Peyer's patch (tissue), 4 donors: ENCODE data around the gene LRRC56.

Source experiments
- POLR2A ChIP-seq, 2 donors: fragments of 450-650 bp; IDR thresholded peaks; one replicate each; pipeline ENCODE4 v1.5.1; 2017; ENCODE audit warnings: antibody characterized with exemption in 2 of 2, mild to moderate bottlenecking in 2 of 2, moderate library complexity in 2 of 2
- TF ChIP-seq, protein P1 (sequence below), 6 experiments: fragments of 450-650 bp in 4 of 6; fragments of 200-600 bp in 2 of 6; sonication (generic) in 1 of 6; IDR thresholded peaks; one replicate each; pipeline ENCODE4 v1.5.1; 2017 to 2019; ENCODE audit warnings: antibody characterized with exemption in 6 of 6, mild to moderate bottlenecking in 3 of 6, moderate library complexity in 1 of 6

DNA sequence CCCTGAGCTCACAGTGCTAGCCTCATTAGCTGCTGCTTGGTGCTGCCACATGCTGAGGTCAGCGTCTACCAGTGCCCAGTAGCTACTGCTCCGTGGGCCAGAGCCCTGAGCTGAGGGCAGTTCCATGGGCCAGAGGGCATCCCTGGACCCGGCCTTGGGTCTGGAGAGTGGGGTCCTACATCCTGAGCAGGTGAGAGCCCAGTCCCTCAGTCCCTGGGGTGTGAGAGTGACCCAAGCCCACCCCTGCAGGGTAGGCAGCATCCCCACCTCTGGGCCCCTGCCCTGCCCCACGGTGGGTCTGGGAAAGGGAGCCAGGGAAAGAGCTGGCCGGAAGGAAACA, 13.4 kb downstream of the LRRC56 start:
- TF ChIP-seq, protein P1, sequence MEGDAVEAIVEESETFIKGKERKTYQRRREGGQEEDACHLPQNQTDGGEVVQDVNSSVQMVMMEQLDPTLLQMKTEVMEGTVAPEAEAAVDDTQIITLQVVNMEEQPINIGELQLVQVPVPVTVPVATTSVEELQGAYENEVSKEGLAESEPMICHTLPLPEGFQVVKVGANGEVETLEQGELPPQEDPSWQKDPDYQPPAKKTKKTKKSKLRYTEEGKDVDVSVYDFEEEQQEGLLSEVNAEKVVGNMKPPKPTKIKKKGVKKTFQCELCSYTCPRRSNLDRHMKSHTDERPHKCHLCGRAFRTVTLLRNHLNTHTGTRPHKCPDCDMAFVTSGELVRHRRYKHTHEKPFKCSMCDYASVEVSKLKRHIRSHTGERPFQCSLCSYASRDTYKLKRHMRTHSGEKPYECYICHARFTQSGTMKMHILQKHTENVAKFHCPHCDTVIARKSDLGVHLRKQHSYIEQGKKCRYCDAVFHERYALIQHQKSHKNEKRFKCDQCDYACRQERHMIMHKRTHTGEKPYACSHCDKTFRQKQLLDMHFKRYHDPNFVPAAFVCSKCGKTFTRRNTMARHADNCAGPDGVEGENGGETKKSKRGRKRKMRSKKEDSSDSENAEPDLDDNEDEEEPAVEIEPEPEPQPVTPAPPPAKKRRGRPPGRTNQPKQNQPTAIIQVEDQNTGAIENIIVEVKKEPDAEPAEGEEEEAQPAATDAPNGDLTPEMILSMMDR (IDR thresholded peaks at IDR 0.05): no peak
- TF ChIP-seq POLR2A (IDR thresholded peaks at IDR 0.05): no peak
